ENCODE data around the gene RNF151.

RNF151 gene

DNA sequence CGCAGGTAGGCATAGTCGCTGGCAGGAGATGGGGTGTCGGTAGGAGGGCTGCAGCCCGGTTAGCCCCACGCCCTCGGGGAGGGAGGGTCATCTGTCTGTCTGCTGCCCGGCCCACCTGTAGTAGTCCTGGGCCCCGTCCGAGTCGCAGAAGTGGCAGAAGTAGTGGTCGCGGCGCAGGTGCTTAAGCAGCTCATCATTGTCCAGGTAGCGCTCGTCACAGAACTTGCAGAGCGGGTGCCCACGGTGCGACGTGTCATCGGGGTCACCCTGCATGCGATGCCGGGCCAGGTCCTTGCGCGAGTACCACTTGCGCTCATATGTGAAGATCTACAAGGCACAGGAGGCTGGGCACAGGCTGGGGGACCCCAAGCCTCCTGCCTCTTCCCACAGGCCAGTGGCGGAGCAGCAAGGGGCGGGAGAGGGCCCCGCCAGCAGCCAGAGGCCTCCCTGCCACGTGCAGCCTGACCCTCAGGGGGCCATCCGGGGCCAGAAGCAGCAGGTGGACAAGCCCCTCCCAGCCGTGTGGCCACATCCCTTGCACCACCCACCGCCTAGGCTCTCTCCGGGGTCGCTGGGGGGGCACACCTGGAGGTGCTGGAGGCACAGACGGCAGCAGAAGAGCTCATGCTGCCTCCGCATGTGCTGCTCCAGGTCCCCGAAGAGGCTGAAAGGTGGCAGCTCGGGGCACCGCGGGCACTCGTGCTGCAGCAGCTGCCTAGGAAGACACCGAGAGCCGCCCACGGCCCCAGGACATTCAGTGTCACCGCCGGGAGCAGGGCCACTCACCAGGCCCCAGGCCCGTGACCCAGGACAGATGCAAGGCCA is 36.0 kb downstream of the RNF151 start:
- H3K4me1 ChIP-seq (ENCODE audit: insufficient read depth, low read length): peaks cover 4% of the 10 kb centered on the region
- H3K4me3 ChIP-seq (ENCODE audit: low read length): no peak overlapping the region
- H3K27ac ChIP-seq (ENCODE audit: low read length): no peak overlapping the region
- H3K27me3 ChIP-seq (ENCODE audit: insufficient read depth, low read length): no peaks in the 10 kb centered on the region
- H3K9ac ChIP-seq (ENCODE audit: low read depth, low read length): no peak overlapping the region
- no peaks in the 10 kb centered on the region for H3K9me3 ChIP-seq (ENCODE audit: insufficient read depth, low read depth, low read length)
- H3K36me3 ChIP-seq (ENCODE audit: insufficient read depth, low read depth, low read length): peaks cover 57% of the 10 kb centered on the region

DNA sequence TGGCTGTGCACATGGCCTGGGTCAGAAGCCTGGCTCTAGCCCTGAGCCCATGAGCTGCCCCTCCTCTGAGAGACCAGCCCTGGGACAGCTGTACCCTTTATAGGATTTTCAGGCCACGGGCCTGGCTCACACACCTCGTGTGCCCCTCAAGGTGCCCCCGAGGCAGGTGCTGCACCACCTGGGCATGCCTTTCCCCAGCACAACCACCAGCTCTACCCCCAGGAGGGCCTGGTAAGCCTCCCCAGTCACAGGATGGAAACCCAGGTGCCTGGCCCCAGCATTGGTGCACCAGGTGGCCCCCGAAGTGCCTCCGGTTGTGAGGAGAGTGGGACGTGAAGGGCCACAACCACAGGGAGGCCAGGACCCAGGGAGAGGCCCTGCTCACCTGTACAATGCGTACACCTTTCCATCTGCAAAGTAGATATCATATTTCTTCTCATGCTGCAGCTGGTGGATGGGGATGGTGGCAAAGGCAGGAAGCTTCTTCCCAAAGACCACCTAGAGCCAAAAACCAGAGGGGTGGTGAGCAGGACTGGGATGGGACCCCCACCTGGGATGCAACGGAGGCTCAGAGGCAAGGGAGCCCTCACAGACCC is 36.7 kb downstream of the RNF151 start:
- Histone ChIP-seq H3K27ac (ENCODE audit: low read length) (no peak overlapping the region), H3K4me1 (ENCODE audit: insufficient read depth, low read length) (peaks cover 8% of the 10 kb centered on the region), H3K36me3 (ENCODE audit: insufficient read depth, low read depth, low read length) (peaks cover 52% of the 10 kb centered on the region), H3K9me3 (ENCODE audit: insufficient read depth, low read depth, low read length) (no peaks in the 10 kb centered on the region), H3K9ac (ENCODE audit: low read depth, low read length) (no peak overlapping the region), H3K27me3 (ENCODE audit: insufficient read depth, low read length) (no peaks in the 10 kb centered on the region), H3K4me3 (ENCODE audit: low read length) (no peak overlapping the region)

- Histone ChIP-seq H3K27ac (ENCODE audit: low read length) (peak overlapping the region; percentile 37), H3K4me3 (ENCODE audit: low read length) (peak overlapping the region; percentile 36; the same call in 1 of the 2 replicates), H3K27me3 (ENCODE audit: insufficient read depth, low read length) (no peaks in the 10 kb centered on the region), H3K36me3 (ENCODE audit: insufficient read depth, low read depth, low read length) (peaks cover 50% of the 10 kb centered on the region), H3K4me1 (ENCODE audit: insufficient read depth, low read length) (peaks cover 11% of the 10 kb centered on the region), H3K9ac (ENCODE audit: low read depth, low read length) (peak overlapping the region; percentile 61; the same call in 1 of the 2 replicates), H3K9me3 (ENCODE audit: insufficient read depth, low read depth, low read length) (no peaks in the 10 kb centered on the region)
Measured at GRCh38 chr16:2003827-2004641, 37.4 kb downstream of the RNF151 start.

GRCh38 chr16:2004795-2005517 is 38.3 kb downstream of the RNF151 start:
- H3K27ac ChIP-seq (ENCODE audit: low read length): no peak overlapping the region
- no peak overlapping the region for H3K4me3 ChIP-seq (ENCODE audit: low read length)
- peaks cover 40% of the 10 kb centered on the region for H3K36me3 ChIP-seq (ENCODE audit: insufficient read depth, low read depth, low read length)
- H3K9me3 ChIP-seq (ENCODE audit: insufficient read depth, low read depth, low read length): no peaks in the 10 kb centered on the region
- H3K4me1 ChIP-seq (ENCODE audit: insufficient read depth, low read length): peaks cover 11% of the 10 kb centered on the region
- H3K9ac ChIP-seq (ENCODE audit: low read depth, low read length): no peak overlapping the region; the same call in 1 of the 2 replicates
- H3K27me3 ChIP-seq (ENCODE audit: insufficient read depth, low read length): no peaks in the 10 kb centered on the region

DNA sequence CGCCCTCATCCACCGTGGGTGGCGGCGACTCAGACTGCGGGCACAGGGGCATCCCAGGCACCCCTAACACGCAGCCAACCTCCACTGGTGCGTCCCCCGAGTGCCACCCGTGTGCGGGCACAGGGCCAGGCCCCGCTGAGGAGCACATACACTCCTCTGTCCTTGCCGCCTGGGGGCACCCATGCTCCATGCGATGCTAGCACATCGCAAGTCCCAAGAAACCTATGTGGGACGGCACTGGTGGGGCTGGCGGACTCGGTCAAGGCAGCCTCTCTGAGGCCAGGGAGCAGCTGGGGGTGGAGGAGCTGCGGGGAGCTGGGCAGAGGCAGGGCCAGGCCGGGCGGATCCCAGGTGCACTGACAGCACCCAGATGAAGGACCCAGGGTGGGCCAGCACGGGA is 39.0 kb downstream of the RNF151 start:
- H3K9ac ChIP-seq (ENCODE audit: low read depth, low read length): no peak overlapping the region
- peaks cover 14% of the 10 kb centered on the region for H3K4me1 ChIP-seq (ENCODE audit: insufficient read depth, low read length)
- no peaks in the 10 kb centered on the region for H3K27me3 ChIP-seq (ENCODE audit: insufficient read depth, low read length)
- H3K9me3 ChIP-seq (ENCODE audit: insufficient read depth, low read depth, low read length): no peaks in the 10 kb centered on the region
- no peak overlapping the region for H3K4me3 ChIP-seq (ENCODE audit: low read length)
- H3K36me3 ChIP-seq (ENCODE audit: insufficient read depth, low read depth, low read length): peaks cover 34% of the 10 kb centered on the region
- H3K27ac ChIP-seq (ENCODE audit: low read length): no peak overlapping the region

DNA sequence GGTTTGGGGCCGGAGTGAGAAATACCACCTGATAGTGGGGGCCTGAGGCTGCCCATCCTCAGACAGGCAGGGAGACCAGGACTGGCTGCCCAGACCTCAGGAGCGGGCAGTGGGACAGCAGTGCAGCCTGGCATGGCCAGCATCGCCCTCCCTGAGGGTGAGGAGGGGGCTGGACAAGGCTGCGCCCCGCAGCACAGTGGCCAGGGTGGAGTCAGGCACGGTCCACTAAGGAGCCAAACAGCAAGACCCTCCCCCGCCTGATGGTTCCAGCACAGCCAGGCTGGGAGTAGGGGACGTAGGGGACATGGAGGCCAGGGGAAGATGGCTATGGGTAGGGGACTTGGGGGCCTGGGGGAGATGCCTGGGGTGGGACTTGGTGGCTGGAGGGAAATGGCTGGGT is 39.7 kb downstream of the RNF151 start:
- peaks cover 14% of the 10 kb centered on the region for H3K4me1 ChIP-seq (ENCODE audit: insufficient read depth, low read length)
- H3K27ac ChIP-seq (ENCODE audit: low read length): no peak overlapping the region
- H3K9me3 ChIP-seq (ENCODE audit: insufficient read depth, low read depth, low read length): no peaks in the 10 kb centered on the region
- no peak overlapping the region for H3K9ac ChIP-seq (ENCODE audit: low read depth, low read length)
- no peak overlapping the region for H3K4me3 ChIP-seq (ENCODE audit: low read length)
- H3K27me3 ChIP-seq (ENCODE audit: insufficient read depth, low read length): no peaks in the 10 kb centered on the region
- H3K36me3 ChIP-seq (ENCODE audit: insufficient read depth, low read depth, low read length): peaks cover 27% of the 10 kb centered on the region

GRCh38 chr16:2007081-2007836 is 40.6 kb downstream of the RNF151 start:
- peaks cover 14% of the 10 kb centered on the region for H3K4me1 ChIP-seq (ENCODE audit: insufficient read depth, low read length)
- peaks cover 17% of the 10 kb centered on the region for H3K36me3 ChIP-seq (ENCODE audit: insufficient read depth, low read depth, low read length)
- no peak overlapping the region for H3K4me3 ChIP-seq (ENCODE audit: low read length)
- no peak overlapping the region for H3K27ac ChIP-seq (ENCODE audit: low read length)
- no peaks in the 10 kb centered on the region for H3K9me3 ChIP-seq (ENCODE audit: insufficient read depth, low read depth, low read length)
- no peak overlapping the region; the same call in 1 of the 2 replicates for H3K9ac ChIP-seq (ENCODE audit: low read depth, low read length)
- no peaks in the 10 kb centered on the region for H3K27me3 ChIP-seq (ENCODE audit: insufficient read depth, low read length)

DNA sequence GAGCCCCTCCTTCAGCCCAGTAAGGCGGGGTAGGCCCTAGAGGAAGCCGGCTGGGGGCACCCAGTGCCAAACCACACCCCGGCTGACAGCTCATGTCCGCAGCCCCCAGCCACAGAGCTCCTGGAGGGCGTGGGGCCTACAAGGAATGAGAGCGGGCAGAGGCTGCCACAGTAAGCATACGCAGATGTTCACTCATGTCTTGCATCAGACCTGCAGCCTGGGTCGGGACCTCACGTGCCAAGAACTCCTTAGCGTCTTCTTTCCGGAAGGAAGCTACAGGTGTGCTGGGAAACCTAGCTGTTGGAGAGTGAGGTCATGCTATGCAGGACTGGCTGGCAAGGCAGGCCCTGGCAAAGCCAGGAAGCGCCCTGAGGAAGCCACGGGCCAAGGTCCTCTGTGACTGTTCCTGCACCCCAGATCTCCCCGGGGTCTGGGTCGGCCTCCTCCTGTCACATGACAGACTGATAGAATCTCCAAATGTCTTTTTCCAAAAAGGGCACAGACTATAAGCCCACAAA is 41.4 kb downstream of the RNF151 start:
- peak overlapping the region; percentile 89; the same call in 1 of the 2 replicates for H3K9ac ChIP-seq (ENCODE audit: low read depth, low read length)
- H3K36me3 ChIP-seq (ENCODE audit: insufficient read depth, low read depth, low read length): peaks cover 9% of the 10 kb centered on the region
- peaks cover 14% of the 10 kb centered on the region for H3K4me1 ChIP-seq (ENCODE audit: insufficient read depth, low read length)
- peak overlapping the region; percentile 80 for H3K4me3 ChIP-seq (ENCODE audit: low read length)
- no peaks in the 10 kb centered on the region for H3K9me3 ChIP-seq (ENCODE audit: insufficient read depth, low read depth, low read length)
- H3K27me3 ChIP-seq (ENCODE audit: insufficient read depth, low read length): no peaks in the 10 kb centered on the region
- H3K27ac ChIP-seq (ENCODE audit: low read length): no peak overlapping the region

DNA sequence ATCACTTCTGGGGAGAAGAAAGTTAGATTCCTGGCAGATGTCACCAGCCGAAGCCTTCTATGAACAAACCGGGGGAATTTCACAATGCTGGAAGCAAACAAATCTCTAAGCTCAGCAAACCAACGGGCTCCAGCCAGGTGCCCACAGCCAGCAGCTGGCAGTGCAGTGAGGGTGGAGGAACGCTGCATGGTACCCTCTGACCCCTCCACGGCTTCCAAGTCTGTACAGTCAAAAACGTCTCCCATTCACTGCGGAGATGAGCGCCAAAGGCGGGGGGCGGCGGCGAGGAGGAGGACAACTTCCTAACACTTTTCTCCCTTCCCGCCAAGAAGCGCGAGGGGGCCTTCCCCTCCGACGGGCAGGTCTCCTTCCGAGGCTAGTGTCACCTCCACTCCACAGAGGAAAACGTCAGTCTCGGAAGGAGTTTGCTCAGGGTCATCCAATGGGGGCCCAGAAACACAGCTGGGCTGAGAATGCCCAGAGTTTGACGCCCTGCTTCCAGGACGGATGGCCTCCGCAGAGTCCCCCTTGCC is 42.0 kb downstream of the RNF151 start:
- Histone ChIP-seq H3K36me3 (ENCODE audit: insufficient read depth, low read depth, low read length) (peaks cover 4% of the 10 kb centered on the region; the same call in 1 of the 2 replicates), H3K27me3 (ENCODE audit: insufficient read depth, low read length) (no peaks in the 10 kb centered on the region), H3K4me1 (ENCODE audit: insufficient read depth, low read length) (peaks cover 14% of the 10 kb centered on the region), H3K9ac (ENCODE audit: low read depth, low read length) (peak overlapping the region; percentile 89; the same call in 1 of the 2 replicates), H3K27ac (ENCODE audit: low read length) (no peak overlapping the region), H3K9me3 (ENCODE audit: insufficient read depth, low read depth, low read length) (no peaks in the 10 kb centered on the region), H3K4me3 (ENCODE audit: low read length) (peak overlapping the region; percentile 80)

DNA sequence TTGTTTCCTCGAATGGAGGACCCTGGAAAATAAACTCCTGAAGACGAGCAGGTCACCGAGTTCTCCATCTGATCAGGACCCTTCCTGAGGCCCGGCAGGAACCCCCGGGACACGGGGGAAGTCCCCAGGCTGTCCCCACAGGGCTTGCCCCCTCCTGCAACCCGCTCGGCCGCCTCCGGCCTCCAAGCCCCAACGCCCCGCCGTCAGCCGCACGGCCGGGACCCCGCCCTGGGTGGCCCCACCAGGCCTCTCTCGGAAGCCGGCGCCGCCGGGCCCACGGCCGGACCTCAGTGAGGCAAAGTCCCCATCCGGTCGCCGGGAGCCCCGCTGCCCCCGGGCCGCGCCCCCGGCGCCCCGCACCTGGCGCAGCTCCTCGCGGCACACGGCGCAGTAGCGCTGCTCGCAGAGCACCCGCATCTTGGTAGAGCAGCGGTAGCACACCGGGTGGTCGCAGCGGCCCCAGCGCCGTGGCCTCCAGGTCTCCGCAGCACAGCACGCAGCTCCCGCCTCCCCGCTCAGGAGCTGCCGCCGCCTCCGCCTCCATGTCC is 42.6 kb downstream of the RNF151 start:
- Histone ChIP-seq H3K9me3 (ENCODE audit: insufficient read depth, low read depth, low read length) (no peaks in the 10 kb centered on the region), H3K27ac (ENCODE audit: low read length) (no peak overlapping the region), H3K36me3 (ENCODE audit: insufficient read depth, low read depth, low read length) (peaks cover 4% of the 10 kb centered on the region; the same call in 1 of the 2 replicates), H3K4me3 (ENCODE audit: low read length) (peak overlapping the region; percentile 80), H3K27me3 (ENCODE audit: insufficient read depth, low read length) (no peaks in the 10 kb centered on the region), H3K9ac (ENCODE audit: low read depth, low read length) (peak overlapping the region; percentile 89; the same call in 1 of the 2 replicates), H3K4me1 (ENCODE audit: insufficient read depth, low read length) (peaks cover 13% of the 10 kb centered on the region)

Measured in iPS-20b (cell line).